Lower leg skin (tissue), 3 donors: ENCODE results near the gene ALG12.

ENCODE experiments used
- CTCF ChIP-seq, 3 donors: fragments of 450-650 bp; IDR thresholded peaks; one replicate each; pipeline ENCODE4 v1.5.1; 2016; ENCODE audit warnings: antibody characterized with exemption in 3 of 3, mild to moderate bottlenecking in 3 of 3, moderate library complexity in 2 of 3
- POLR2A ChIP-seq, 2 donors: fragments of 450-650 bp; IDR thresholded peaks; one replicate each; pipeline ENCODE4 v1.6.1; 2016 to 2017; ENCODE audit warnings: antibody characterized with exemption in 2 of 2, mild to moderate bottlenecking in 1 of 2, moderate library complexity in 1 of 2

- TF ChIP-seq POLR2A (IDR thresholded peaks at IDR 0.05) (no peak), CTCF (IDR thresholded peaks at IDR 0.05) (no peak)
Observed at GRCh38 chr22:49853981-49854831, 64.0 kb downstream of the ALG12 start.
